Lung (tissue), 12 donors: ENCODE measurements around the gene AOC2. TPM values are rescaled to one million over a fixed set of nuclear protein-coding genes. Genes with fewer than 3 reads are reported as not detected.
"Not testable (repeated sequence)": the region's sequence is repeated elsewhere in the genome, so short reads cannot be mapped to it uniquely, and the experiment has no call there.

Experiments
- ATAC-seq: fragments of 200-7000 bp; cut with Tn5 transposase; one replicate; pipeline ENCODE4 v1.9.1; 2020; ENCODE audit warnings: moderate number of reproducible peaks; ENCODE audit not compliant: insufficient read depth, low FRiP score
- DNase-seq, 3 donors: peaks; one replicate each; pipeline ENCODE4 v3.0.0-alpha.2; 2013 to 2017
- H3K27ac ChIP-seq, 2 donors: one replicate each; pipeline ENCODE4 v1.5.1; 2013; ENCODE audit warnings: mild to moderate bottlenecking in 2 of 2, moderate library complexity in 2 of 2, control low read depth in 1 of 2, inconsistent platforms in 1 of 2, low read depth in 1 of 2, low read length in 1 of 2
- H3K27me3 ChIP-seq, 3 donors: one replicate each; pipeline ENCODE4 v1.5.1; 2013; ENCODE audit warnings: low read length in 2 of 3; ENCODE audit not compliant: control insufficient read depth in 3 of 3, insufficient read depth in 3 of 3
- H3K36me3 ChIP-seq, 4 donors: one replicate each; pipeline ENCODE4 v1.5.1; 2013; ENCODE audit warnings: low read length in 4 of 4, mild to moderate bottlenecking in 1 of 4, moderate library complexity in 1 of 4; ENCODE audit not compliant: control insufficient read depth in 4 of 4, insufficient read depth in 4 of 4
- H3K4me1 ChIP-seq, 5 donors: one replicate each; pipeline ENCODE4 v1.5.1; 2013; ENCODE audit warnings: low read length in 5 of 5, mild to moderate bottlenecking in 2 of 5, moderate library complexity in 1 of 5; ENCODE audit not compliant: control insufficient read depth in 5 of 5, insufficient read depth in 5 of 5
- H3K4me3 ChIP-seq: one replicate; pipeline ENCODE4 v1.5.1; 2013; ENCODE audit warnings: mild to moderate bottlenecking, control low read depth, moderate library complexity
- H3K9ac ChIP-seq, 2 donors: one replicate each; pipeline ENCODE4 v1.5.1; 2013; ENCODE audit warnings: low read length in 2 of 2, control low read depth in 1 of 2; ENCODE audit not compliant: insufficient read depth in 1 of 2
- H3K9me3 ChIP-seq, 4 donors: one replicate each; pipeline ENCODE4 v1.5.1; 2013; ENCODE audit warnings: low read length in 3 of 4, mild to moderate bottlenecking in 1 of 4, moderate library complexity in 1 of 4; ENCODE audit not compliant: control insufficient read depth in 4 of 4, insufficient read depth in 3 of 4
- WGBS, 2 donors: extraction: QIAGEN DNeasy Blood & Tissue Kit; methylation state at CpG; one replicate each; pipeline ENCODE4 v1.1.7; 2013; 5-methylcytosine and 5-hydroxymethylcytosine counted together
- polyA plus RNA-seq, 2 donors: library from polyadenylated mRNA; stranded (reverse); fragments of 200-250 nt; gene quantifications; one replicate each; pipeline ENCODE4 v1.2.1, GENCODE V29; 2013
- total RNA-seq, 2 donors: library from RNA; depleted of rRNA in 1 of 2; stranded (reverse); fragments of >200 nt in 1 of 2; gene quantifications; one replicate each; pipeline ENCODE4 v1.2.1, GENCODE V29; 2014 to 2021
- TF ChIP-seq, protein P1 (sequence below): IDR thresholded peaks from 2 replicates; pipeline ENCODE4 v1.5.1; 2012; ENCODE audit warnings: mild to moderate bottlenecking; ENCODE audit errors: control extremely low read depth, extremely low read depth
- donor health status: control.
- donor health status: control.
- donor health status: Bipolar disorder and iron deficiency.
- donor health status: healthy.
- donor health status: DM: yes; HTN: yes; CAD: no.

Gene AOC2
- total and polyA plus RNA-seq, 4 donors, result 1.5 to 2.4 (median 1.6) TPM

DNA sequence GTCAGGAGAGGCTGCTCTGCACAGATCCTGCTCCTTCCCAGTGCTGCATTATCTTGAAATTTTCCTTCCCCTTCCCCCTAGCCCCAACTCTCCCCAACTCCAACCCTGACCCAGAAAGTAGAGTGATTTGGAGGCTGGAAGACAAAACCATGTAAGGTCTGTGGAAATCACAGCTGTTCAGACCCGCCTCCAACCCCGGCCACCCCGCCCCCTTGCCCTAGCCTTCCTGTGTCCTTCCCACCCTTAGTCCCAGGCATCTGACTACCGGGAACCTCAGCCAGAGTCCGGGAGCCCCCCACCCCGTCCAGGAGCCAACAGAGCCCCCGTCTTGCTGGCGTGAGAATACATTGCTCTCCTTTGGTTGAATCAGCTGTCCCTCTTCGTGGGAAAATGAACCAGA, 6.6 kb downstream of the AOC2 start, which contains the start of gene AOC3:
TSS of gene AOC3 (plus strand) at position 246 of the 400 bp plus-strand sequence. CDS start at position 391, 145 bp downstream.
- Histone ChIP-seq H3K4me1 (peaks cover 5 to 59% (median 17%) of the 10 kb centered on the region in 5 donors), H3K4me3 (peak within 1 kb of the TSS; percentile 27), H3K9me3 (no peaks in the 10 kb centered on the region), H3K9ac (peak within 1 kb of the TSS in 1 of 2 donors; percentile 47), H3K27ac (peak within 1 kb of the TSS in 1 of 2 donors; percentile 21), H3K27me3 (no peaks in the 10 kb centered on the region), H3K36me3 (peaks cover 0 to 9% (median under 1%) of the 10 kb centered on the region in 4 donors)
- 54 to 69% methylated on average over 9 of the region's 9 CpGs for WGBS, 2 donors
- ATAC-seq, result no peak
- TF ChIP-seq, protein P1, sequence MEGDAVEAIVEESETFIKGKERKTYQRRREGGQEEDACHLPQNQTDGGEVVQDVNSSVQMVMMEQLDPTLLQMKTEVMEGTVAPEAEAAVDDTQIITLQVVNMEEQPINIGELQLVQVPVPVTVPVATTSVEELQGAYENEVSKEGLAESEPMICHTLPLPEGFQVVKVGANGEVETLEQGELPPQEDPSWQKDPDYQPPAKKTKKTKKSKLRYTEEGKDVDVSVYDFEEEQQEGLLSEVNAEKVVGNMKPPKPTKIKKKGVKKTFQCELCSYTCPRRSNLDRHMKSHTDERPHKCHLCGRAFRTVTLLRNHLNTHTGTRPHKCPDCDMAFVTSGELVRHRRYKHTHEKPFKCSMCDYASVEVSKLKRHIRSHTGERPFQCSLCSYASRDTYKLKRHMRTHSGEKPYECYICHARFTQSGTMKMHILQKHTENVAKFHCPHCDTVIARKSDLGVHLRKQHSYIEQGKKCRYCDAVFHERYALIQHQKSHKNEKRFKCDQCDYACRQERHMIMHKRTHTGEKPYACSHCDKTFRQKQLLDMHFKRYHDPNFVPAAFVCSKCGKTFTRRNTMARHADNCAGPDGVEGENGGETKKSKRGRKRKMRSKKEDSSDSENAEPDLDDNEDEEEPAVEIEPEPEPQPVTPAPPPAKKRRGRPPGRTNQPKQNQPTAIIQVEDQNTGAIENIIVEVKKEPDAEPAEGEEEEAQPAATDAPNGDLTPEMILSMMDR, result no peak
- DNase-seq, result peak; percentile 76 to 84 (median 80)

DNA sequence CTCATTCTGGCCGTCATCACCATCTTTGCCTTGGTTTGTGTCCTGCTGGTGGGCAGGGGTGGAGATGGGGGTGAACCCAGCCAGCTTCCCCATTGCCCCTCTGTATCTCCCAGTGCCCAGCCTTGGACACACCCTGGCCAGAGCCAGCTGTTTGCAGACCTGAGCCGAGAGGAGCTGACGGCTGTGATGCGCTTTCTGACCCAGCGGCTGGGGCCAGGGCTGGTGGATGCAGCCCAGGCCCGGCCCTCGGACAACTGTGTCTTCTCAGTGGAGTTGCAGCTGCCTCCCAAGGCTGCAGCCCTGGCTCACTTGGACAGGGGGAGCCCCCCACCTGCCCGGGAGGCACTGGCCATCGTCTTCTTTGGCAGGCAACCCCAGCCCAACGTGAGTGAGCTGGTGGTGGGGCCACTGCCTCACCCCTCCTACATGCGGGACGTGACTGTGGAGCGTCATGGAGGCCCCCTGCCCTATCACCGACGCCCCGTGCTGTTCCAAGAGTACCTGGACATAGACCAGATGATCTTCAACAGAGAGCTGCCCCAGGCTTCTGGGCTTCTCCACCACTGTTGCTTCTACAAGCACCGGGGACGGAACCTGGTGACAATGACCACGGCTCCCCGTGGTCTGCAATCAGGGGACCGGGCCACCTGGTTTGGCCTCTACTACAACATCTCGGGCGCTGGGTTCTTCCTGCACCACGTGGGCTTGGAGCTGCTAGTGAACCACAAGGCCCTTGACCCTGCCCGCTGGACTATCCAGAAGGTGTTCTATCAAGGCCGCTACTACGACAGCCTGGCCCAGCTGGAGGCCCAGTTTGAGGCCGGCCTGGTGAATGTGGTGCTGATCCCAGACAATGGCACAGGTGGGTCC, 7.2 kb downstream of the AOC2 start:
- not testable (repeated sequence) for ATAC-seq, H3K27me3 ChIP-seq, H3K9me3 ChIP-seq, DNase-seq
- Histone ChIP-seq H3K27ac (peak overlapping the region in 1 of 2 donors; percentile 21), H3K4me3 (peak overlapping the region; percentile 27), H3K9ac (peak overlapping the region in 1 of 2 donors; percentile 47), H3K36me3 (peaks cover 0 to 10% (median 0%) of the 10 kb centered on the region in 4 donors), H3K4me1 (peaks cover 5 to 63% (median 18%) of the 10 kb centered on the region in 5 donors)
- 78 to 93% methylated on average over 25 of the region's 28 CpGs for WGBS, 2 donors

DNA sequence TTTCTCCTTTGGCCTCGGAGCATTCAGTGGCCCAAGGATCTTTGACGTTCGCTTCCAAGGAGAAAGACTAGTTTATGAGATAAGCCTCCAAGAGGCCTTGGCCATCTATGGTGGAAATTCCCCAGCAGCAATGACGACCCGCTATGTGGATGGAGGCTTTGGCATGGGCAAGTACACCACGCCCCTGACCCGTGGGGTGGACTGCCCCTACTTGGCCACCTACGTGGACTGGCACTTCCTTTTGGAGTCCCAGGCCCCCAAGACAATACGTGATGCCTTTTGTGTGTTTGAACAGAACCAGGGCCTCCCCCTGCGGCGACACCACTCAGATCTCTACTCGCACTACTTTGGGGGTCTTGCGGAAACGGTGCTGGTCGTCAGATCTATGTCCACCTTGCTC, 8.0 kb downstream of the AOC2 start:
- Histone ChIP-seq H3K9ac (peak overlapping the region in 1 of 2 donors; percentile 90), H3K36me3 (peaks cover 0 to 13% (median 1%) of the 10 kb centered on the region in 4 donors), H3K27ac (peak overlapping the region in 1 of 2 donors; percentile 29), H3K27me3 (no peaks in the 10 kb centered on the region), H3K9me3 (no peaks in the 10 kb centered on the region), H3K4me1 (peaks cover 5 to 71% (median 18%) of the 10 kb centered on the region in 5 donors), H3K4me3 (peak overlapping the region; percentile 23)
- 82 to 90% methylated on average over 15 of the region's 15 CpGs for WGBS, 2 donors
- no peak for ATAC-seq
- TF ChIP-seq, protein P1, result no peak
- no peak for DNase-seq

DNA sequence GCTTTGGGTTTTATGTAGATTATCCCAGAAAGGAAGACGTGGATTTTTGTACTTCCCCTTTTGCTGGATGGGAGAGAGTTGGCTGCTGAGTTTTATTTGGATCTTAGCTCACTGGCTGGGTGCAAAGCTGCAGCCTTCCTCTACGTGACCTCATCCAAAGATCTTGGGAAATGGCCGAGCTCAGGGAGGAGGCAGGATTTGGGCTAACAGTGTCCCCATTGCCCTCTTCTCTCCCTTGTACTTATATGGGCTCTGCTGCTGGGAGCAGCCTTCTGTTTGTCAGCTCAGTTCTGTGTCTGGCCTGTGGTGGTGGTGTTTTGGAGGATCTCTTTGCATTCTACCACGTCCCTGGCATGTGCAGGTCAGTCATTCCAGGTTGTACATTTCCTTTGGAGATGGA, 8.6 kb downstream of the AOC2 start:
- peaks cover 5 to 75% (median 18%) of the 10 kb centered on the region in 5 donors for H3K4me1 ChIP-seq
- peaks cover 0 to 13% (median 1%) of the 10 kb centered on the region in 4 donors for H3K36me3 ChIP-seq
- no peaks in the 10 kb centered on the region for H3K27me3 ChIP-seq
- DNase-seq (peak; percentile 29 to 79 (median 73)), ATAC-seq (no peak)
- H3K9me3 ChIP-seq, result no peaks in the 10 kb centered on the region
- peak overlapping the region; percentile 24 for H3K4me3 ChIP-seq
- peak overlapping the region in 1 of 2 donors; percentile 90 for H3K9ac ChIP-seq
- WGBS, 2 donors, result 59 to 62% methylated on average over 4 of the region's 4 CpGs
- TF ChIP-seq, protein P1, result no peak
- peak overlapping the region in 1 of 2 donors; percentile 55 for H3K27ac ChIP-seq
